Gastroesophageal sphincter (tissue), 3 donors: ENCODE measurements around the gene PGF.
"Not testable (repeated sequence)": the region's sequence is repeated elsewhere in the genome, so short reads cannot be mapped to it uniquely, and the experiment has no call there.

ENCODE experiments used
- CTCF ChIP-seq, 4 experiments: fragments of 200-600 bp in 2 of 4; fragments of 450-650 bp in 2 of 4; sonication (generic) in 1 of 4; IDR thresholded peaks; one replicate each; pipeline ENCODE4 v1.5.1; 2017 to 2019; ENCODE audit warnings: antibody characterized with exemption in 4 of 4, mild to moderate bottlenecking in 2 of 4, moderate library complexity in 2 of 4
- POLR2A ChIP-seq, 2 donors: fragments of 450-650 bp; IDR thresholded peaks; one replicate each; pipeline ENCODE4 v1.6.1; 2017; ENCODE audit warnings: antibody characterized with exemption in 2 of 2, mild to moderate bottlenecking in 2 of 2, moderate library complexity in 1 of 2
- POLR2AphosphoS5 ChIP-seq: sonication (generic); formaldehyde crosslinking; IDR thresholded peaks from one replicate; pipeline ENCODE4 v1.6.1; 2017; ENCODE audit warnings: antibody characterized with exemption

GRCh38 chr14:74995781-74996180, 40.4 kb upstream of the PGF start:
- not testable (repeated sequence) for TF ChIP-seq CTCF (IDR thresholded peaks at IDR 0.05); POLR2A (IDR thresholded peaks at IDR 0.05); POLR2AphosphoS5
